ENCODE results near the gene MRPS15. TPM values are rescaled to one million over a fixed set of nuclear protein-coding genes. Genes with fewer than 3 reads are reported as not detected.

Gene MRPS15
- total and polyA plus RNA-seq, 2 donors (not counting 3 experiments of a cell fraction or from before 2014, with no cell fraction given) = 47.1 to 105 TPM

DNA sequence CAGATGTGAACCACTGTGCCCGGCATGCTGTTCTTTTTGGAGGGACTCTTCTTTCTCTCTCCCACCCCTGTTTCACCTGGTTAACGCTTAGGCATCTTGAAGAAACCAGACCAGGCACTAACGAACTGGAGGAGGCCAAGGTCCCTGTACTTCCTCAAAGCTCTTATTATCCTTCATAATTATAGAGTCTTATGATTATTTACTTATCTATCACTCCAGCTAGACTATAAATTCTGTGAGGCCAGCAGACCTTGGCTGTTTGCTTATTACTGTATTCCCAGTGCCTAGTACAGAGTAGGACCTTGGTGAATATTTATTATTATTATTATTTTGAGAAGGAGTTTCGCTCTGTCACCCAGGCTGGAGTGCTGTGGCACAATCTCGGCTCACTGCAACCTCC is 12.8 kb upstream of the MRPS15 start:
- no peak for FAIRE-seq

More for the DNA sequence above, 12.8 kb upstream of the MRPS15 start:
- Histone ChIP-seq H3K9ac (replicated peaks; ENCODE audit: extremely low read depth, insufficient read depth, low read length) (no peak overlapping the region), H3K79me2 (ENCODE audit: control insufficient read depth, insufficient read depth, low read length) (no peaks in the 10 kb centered on the region), H3K27me3 (ENCODE audit: control insufficient read depth in 2 of 2, insufficient read depth in 2 of 2, low read length in 2 of 2) (peaks cover 0 to 5% of the 10 kb centered on the region in 2 experiments), H3K9me1 (replicated peaks; ENCODE audit: control insufficient read depth, extremely low read depth, insufficient read depth, low read length) (no peaks in the 10 kb centered on the region), H2AFZ (ENCODE audit: low read depth, low read length) (no peak overlapping the region), H3K4me2 (ENCODE audit: insufficient read depth, low read length) (no peak overlapping the region), H4K20me1 (replicated peaks; ENCODE audit: control insufficient read depth, extremely low read depth, insufficient read depth, low read length) (no peaks in the 10 kb centered on the region), H3K4me3 (replicated peaks in 1 of 3; ENCODE audit: insufficient read depth in 1 of 3, low read depth in 1 of 3, low read length in 3 of 3) (no peak overlapping the region), H3K36me3 (ENCODE audit: control insufficient read depth in 2 of 2, extremely low read depth in 1 of 2, insufficient read depth in 2 of 2, low read length in 2 of 2) (no peaks in the 10 kb centered on the region), H3K4me1 (ENCODE audit: control insufficient read depth, extremely low read depth, insufficient read depth, low read length) (no peaks in the 10 kb centered on the region), H3K27ac (ENCODE audit: insufficient read depth, low read depth, low read length) (no peak overlapping the region), H3K9me3 (replicated peaks; ENCODE audit: control insufficient read depth, insufficient read depth, low read length) (no peaks in the 10 kb centered on the region)
- DNase-seq (ENCODE audit: low read depth, low spot score) = no peak
- ChIA-PET CTCF (interaction anchor here (1.2 kb wide), 1 partner anchor 13 kb away, joined by 3 read pairs; the partner anchor contains the start of gene MRPS15), POLR2A (no interaction called here)
- TF ChIP-seq, protein P1, sequence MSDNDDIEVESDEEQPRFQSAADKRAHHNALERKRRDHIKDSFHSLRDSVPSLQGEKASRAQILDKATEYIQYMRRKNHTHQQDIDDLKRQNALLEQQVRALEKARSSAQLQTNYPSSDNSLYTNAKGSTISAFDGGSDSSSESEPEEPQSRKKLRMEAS (IDR thresholded peaks at IDR 0.05; ENCODE audit: insufficient read depth, insufficient read length) = no peak
- TF ChIP-seq GATA2 (IDR thresholded peaks at IDR 0.05; ENCODE audit: insufficient read depth, insufficient read length, low read depth, low read length) (no peak), FOS (IDR thresholded peaks at IDR 0.05; ENCODE audit: borderline replicate concordance, insufficient read depth, low read length) (no peak), JUN (IDR thresholded peaks at IDR 0.05; ENCODE audit: borderline replicate concordance, insufficient read depth, insufficient read length, low read depth) (no peak), POLR2AphosphoS5 (IDR thresholded peaks at IDR 0.05; ENCODE audit: insufficient read depth, low read depth, low read length) (no peak), MYC (IDR thresholded peaks at IDR 0.05; ENCODE audit: low read depth, low read length) (no peak)
- TF ChIP-seq, protein P2, sequence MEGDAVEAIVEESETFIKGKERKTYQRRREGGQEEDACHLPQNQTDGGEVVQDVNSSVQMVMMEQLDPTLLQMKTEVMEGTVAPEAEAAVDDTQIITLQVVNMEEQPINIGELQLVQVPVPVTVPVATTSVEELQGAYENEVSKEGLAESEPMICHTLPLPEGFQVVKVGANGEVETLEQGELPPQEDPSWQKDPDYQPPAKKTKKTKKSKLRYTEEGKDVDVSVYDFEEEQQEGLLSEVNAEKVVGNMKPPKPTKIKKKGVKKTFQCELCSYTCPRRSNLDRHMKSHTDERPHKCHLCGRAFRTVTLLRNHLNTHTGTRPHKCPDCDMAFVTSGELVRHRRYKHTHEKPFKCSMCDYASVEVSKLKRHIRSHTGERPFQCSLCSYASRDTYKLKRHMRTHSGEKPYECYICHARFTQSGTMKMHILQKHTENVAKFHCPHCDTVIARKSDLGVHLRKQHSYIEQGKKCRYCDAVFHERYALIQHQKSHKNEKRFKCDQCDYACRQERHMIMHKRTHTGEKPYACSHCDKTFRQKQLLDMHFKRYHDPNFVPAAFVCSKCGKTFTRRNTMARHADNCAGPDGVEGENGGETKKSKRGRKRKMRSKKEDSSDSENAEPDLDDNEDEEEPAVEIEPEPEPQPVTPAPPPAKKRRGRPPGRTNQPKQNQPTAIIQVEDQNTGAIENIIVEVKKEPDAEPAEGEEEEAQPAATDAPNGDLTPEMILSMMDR (IDR thresholded peaks at IDR 0.05; ENCODE audit: extremely low read depth in 1 of 2, insufficient read depth in 1 of 2, low read depth in 1 of 2, low read length in 2 of 2) = no peak
- intact Hi-C loops (cut with micrococcal nuclease) = no loop called here
- BruUV-seq (replicated peaks) = no TSS peak
- dilution Hi-C loops (cut with MboI; ENCODE audit: extremely low pct_ligation_motif_present, low sequenced_read_pairs) = no loop called here

Measured in endothelial cell of umbilical vein (primary cell).